Activated T-helper 9 cell treated with anti-CD3 and anti-CD28 coated beads, Interleukin-2, amount 50 U/mL, for 16 hours (primary cell): Measurements from ENCODE around the gene GSG1L.

ENCODE experiments used
- DNase-seq: peaks from one replicate; pipeline ENCODE4 v3.0.0-alpha.2; 2020; ENCODE audit warnings: low read depth

Gene GSG1L

DNA sequence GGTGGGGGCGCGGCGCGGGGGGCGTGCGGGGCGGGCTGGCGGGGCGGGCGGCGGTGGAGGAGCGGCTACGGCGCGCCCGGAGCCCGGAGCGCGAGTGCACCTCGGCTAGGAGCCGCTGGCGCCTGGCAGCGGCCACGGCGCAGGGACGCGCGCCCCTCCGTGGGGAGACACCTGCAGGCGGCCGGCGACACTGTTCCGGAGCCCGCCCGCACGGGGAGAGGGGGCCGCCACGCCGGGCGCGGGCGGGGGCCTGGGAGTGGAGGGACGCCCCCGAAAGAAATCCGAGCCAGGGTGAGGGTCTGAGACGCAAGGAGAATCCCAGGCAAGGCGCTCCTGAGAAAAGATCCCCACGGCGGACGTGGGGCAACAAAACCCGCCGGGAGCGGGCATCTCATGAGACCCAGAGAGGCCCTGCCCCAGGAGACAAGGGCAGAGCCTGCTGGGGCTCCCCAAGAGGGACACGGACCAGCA is at the start of gene GSG1L:
Gene GSG1L, minus strand, starts transcription at position 124 of the 471 bp plus-strand sequence. CDS start 290 bp downstream, outside the sequence.
- no peak for DNase-seq

DNA sequence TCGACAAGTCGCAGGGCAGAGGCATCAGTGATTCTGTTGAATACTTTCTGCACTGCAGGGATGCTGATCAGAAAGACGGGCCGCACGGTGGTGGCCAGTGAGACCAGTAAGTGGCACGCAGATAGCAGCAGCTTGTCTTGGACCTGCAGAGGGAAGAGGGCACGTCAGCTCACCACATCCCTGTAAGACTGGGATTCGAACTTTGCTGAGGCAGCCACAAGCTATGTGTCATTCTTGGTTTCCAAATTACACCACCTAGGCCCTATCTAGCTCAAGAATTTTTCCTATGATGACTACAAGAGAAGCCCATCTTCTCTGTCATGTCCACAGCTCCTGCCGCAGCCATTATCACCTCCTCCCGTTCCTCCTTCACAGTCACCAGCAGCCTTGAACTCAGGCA is 49.4 kb upstream of the GSG1L start:
- no peak for DNase-seq

DNA sequence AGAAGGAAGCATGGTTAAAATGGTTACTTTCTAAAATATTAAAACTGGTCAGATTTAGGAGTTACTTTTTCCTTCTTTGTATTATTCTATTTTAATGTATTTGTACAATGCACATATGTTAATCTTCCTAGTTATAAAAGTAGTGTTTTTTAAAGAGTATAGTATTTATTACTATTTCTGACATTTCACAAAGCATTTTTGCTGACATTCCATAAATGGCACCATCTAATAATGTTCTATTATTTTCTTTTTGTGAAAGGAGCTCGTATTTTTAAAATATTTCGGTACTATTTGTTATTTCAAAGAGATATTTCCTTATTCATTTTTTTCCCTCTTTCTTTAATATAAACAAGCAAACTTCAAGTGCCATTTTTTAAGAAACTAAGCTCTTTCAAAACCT is 47.5 kb upstream of the GSG1L start:
- no peak for DNase-seq

DNA sequence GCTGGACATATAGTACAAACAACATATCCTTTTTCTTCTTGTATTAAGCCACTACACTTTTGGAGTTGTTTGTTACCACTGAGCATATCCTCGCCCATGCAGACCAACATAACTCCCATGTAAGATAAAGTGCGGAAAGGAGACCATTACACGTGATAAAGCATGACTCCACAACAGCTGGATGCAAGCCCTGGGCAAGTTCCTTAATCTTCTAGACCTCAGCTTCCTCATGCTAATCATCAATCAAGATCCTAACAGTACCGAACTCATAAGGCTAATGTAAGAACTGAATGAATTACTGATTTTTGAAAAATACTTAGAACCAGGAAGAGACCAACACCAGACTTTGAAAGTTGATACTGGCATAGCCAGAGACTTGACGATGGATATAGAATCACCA is 47.0 kb upstream of the GSG1L start:
- DNase-seq, result no peak

DNA sequence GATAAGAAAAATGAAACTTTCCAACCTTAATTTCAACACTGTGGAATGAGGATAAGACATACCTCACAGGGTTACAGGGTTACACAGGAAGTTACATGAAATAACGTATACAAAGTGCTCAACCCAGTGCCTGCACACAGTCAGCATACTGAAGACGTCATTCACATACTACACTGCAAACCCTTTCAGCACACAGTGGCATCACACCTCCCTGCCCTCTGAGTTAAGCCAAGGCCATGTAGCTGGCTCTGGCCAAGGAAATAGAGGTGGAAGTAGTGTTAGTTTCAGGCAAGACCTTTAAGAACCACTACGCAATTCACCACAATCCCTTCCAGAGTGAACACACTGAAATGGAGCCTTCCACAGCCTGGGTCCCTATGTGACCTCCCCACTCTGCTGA is 46.6 kb upstream of the GSG1L start:
- no peak for DNase-seq

DNA sequence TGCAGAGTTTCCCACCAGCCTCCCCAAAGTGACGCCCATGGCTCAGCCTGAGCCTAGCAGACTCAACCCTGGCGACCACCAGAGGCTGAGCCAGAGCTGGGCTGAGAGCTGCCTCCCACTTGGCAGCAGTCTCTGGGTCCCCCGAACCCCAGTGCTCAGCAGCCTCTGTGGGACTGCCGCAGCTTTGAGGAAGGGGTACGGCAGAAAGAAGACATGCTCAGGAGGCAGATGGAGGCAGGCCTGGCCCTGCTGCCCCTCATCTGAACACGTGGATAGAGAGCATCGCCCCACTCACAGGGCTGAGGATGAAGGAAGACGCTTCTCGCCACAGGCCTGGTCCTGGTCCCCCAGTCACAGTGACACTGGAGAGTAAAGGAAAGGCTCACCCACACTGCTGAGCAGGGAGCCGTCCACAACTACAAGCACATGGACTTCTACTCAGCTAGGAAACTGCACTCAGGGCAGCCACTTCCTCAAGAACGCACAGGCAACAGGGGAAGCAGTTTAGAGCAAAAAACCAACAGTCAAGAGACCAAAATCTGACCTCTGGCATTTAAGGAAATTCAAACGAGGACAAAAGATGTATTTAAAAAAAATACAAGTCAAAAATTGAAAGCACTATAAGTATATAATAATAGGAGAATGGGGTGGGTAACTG is 45.2 kb upstream of the GSG1L start:
- DNase-seq, result no peak

DNA sequence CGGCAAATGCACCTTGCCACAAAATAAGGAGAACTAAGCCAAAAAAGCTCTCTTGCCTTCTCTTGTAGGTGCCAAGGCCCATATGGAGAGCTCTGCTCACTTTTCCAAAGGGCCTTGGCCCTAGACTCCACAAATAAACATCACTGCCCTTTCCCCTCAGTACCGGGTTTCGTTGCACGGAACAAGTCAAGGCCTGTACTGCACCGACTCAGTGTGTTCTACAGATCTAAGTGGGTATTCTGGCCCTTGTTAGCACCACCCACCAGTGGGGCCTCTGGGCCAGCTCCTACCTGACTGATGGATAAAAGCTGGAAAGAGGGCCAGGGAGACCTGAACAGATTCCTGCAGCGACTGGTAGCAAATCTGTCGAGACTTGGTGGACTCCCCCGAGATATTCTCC is 43.7 kb upstream of the GSG1L start:
- DNase-seq, result no peak

DNA sequence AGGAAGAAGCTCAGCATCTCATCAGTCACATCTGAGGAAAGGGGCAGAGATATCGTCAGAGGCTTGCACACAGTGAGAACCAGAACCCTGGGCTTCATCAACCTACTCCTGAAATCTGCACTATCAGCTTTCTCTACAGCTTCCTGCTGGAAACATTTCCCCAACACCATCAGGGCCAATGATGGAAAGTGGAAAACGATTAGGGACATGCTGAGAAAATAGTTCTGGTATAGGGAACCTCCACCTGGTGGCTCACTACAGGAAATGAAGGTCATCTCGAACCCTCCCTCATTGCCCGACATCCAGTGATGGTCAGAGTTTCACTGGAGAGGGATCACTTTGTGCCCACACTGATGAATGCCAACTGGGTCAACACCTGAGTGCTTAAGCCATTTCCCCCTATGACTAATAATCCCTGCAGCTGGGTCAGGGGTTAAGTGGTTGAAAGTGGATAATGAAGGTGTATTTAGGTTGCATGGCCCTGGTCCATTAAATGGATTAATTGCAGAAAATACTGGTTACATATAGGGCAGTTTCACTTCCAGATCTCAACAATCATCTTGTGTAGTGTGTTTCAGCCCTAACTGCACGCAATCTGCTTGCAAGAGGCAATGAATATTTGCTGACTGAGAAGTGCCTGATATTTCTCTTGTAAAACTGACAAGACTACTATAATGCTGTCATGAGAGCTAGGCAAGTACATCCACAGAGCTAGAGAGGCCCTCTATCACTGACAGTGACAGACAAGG is 43.1 kb upstream of the GSG1L start:
- DNase-seq, result no peak

DNA sequence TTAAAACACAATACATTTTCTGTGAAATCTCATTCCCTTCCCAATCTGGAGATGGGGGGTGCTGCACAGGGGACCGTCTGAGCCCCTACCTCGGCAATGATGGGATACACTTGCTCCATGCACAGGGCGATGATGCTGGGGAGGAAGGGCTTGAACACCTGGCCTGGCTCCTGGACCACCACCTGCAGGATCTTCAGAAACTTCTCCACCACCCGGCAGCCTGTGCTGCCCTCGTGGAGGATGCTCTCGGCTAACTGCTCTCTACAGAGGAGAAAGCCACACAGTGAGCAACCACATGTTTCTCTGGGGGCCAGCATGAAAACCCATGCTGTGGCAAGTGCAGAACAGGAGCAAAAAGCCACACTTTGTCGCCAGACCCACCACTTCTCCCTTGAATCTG is 42.4 kb upstream of the GSG1L start:
- DNase-seq, result no peak

DNA sequence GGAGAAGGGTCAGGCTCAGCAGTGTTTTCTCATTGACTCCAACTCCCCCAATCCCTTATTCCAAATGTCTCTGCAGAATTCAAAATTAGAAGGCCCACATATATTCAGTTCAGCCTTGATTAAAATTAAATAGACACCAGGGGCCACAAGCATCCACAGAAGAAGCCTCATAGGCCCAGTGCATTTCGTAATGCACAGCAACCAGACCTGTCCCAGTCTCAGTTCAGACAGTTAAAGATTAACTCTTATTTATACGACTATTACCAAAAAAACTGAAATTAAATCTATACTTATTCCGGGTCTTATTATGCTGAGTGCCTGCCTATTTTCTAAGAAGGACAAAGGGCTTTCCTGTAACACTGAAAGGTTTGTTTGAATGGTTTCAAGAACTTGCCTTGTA is 41.8 kb upstream of the GSG1L start:
- no peak for DNase-seq

DNA sequence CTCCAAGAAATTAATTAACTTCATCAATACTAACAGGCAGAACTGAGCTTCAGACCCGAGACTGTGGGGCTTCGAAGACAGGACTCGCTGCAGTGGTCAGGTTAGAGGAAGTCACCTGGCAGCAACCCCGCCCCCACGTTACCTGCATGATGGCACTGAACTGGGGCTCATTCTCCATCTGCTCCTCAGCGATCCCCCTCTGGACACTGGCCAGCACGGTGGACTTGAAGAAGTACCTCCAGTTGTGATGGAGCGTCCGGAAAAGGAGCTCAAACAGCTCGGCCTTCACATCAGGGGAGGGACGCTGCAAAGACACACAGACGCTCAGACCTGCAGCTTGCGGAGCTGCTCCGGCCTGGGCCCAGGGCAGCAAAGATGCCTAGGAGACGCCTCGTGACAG is 40.9 kb upstream of the GSG1L start:
- DNase-seq, result no peak

DNA sequence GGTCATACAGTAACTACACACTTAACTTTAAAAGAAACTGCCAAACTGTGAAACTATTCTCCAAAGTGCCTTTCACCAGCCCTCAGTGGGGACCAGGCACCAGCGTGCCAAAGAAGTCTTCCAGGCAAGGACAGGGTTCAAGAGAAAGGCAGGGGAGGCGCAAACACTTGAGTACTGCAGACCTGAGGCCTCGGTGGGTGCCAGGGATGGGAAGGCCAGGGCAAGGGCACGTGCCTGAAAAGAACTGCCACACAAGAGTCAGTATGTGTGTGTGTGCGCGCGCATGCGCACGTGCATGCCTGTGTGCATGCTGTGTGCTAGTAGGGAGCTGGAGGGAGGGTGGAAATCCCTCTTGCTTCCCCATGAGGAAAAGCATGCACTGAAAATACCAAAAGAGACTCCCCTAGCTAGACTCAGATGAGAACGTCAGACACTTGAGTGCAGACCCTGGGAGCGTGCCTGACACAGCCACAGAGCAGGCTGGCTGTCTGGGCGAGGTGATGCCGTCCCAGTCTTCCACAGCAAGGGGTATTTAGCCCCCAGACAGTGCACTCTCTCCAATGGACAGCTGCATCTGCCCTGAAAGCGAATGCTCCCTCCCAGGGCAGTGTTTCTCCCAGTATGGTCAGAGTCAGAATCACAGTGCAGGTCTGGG is 40.1 kb upstream of the GSG1L start:
- DNase-seq, result no peak

DNA sequence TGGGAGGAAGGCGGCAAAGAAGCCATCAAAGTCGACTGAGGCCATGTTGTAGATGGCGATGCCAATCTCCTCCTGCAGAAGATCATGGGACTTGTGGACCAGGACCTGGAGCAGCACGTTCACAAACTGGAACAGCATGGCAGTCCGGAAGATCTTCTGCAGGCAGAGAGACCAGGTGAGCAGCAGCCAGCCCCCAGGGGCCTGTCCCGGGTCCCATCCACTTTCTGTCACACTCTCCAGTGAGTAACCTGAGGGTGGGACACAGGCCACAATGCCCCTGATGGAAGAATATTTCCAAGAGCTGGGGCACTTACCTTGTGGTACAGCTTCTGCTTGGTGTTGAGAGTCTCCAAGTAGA is 38.0 kb upstream of the GSG1L start:
- no peak for DNase-seq

DNA sequence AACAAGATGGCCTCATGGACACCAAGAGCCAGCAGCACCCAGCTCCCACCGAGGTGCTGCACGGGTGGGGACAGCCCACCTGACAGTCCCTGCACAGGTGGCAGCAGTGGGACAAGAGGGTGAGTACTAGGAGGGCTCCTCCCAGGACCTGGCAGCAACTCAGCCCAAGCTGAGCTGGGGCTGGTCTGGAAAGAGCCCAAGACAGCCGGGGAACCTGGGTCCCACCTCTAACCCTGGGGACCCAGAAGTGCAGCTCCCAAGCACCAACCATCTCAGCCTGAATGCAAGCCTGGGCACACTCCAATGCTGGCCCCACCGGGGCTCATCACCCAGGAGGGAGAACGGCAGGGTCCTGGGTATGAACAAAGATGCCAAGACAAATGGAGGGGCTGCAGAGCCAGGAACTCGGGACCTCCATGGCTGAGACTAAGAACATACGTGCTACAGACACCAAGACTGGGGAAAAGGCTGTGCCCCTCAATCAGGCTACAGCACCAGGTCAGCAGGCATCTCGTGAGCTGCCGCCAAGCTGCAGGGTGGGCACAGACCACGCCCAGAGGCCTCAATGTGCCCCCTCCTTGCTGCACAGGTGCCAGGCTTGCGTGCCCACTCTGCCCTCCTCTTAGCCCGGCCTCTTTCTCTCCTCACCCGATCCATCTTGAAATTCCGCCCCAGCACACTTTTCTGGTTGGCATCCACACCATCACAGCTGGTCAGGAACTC is 37.5 kb upstream of the GSG1L start:
- no peak for DNase-seq

DNA sequence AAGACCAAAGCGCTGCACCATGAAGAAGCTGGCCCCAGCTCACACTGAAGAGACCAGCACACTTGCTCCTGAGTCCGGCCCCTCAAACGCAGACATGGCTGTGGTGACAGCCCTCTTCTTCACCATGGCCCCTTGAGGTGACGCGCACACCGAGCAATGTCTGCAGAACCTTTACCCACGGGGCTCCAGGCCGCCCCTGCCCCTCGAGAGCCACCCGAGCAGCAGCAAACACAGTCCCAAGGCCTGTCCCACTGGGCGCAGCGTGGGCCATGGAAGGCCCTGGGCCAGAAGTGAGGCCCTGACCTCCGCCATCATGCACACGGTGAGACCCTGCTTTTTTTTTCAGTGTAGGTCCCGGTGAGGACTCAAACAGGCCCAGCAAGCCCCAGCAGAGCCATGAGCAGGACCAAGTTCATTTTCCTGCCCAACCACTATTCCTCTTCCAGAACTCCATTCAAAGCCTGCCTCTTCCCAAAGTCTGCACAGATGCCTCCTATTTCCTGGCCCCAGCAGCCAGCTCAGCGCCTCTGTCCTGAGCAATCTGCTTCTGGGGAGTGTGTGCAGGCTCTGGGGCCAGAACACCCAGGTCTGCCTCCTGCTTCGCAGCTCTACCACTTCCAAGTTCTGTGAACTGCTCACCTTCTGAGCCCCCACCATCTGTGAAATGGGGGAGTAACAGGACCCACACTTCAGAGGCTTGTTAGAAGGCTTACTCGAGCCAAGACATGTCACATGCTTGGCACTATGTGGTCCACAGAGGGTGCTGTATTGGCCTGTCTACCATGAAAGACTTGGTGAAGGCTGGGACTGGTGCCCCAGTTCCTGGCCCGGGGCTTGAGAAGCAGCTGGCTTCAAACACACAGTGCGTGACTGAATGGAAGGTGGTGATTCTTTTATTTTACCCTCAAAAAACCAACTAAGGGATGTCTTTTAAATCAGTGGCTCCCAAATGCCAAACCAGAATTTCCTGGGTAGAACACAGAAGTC is 35.7 kb upstream of the GSG1L start:
- no peak for DNase-seq

DNA sequence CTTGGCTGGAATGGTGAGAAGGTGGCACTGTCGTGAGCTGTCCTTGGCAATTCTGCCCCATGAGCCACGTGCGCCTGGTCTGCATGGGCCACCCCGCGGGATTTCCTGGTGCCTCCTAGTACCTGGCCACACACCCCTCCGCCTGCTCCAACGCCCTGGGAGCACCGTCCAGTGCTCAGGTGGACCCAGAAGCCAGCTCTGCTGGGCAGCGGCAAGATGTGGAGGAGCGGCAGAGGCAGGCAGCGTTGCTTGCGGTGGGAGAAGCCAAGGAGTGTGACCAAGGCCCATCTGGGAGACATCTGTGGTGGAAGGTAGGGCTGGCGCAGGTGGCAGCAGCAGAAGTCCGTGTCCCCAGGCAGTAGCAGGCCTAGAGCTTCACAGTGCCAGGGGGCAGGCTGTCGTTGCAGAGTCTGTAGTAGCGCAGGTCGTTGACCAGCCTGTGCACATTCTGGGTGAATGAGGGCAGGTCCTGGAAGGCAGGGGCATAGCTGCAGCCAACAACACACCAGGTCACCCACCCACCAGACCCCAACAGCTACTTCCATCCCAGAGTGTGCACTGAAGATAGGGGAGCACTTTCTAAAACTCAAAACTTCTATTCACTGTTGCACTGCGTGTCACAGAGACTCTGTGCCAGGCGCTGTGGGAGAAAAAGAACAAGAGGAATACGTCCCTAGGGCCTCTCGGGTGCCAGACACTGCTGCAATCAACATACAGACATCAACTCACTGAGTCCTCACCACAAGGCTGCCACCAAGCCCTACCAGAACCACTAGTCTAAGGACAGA is 34.9 kb upstream of the GSG1L start:
- no peak for DNase-seq

DNA sequence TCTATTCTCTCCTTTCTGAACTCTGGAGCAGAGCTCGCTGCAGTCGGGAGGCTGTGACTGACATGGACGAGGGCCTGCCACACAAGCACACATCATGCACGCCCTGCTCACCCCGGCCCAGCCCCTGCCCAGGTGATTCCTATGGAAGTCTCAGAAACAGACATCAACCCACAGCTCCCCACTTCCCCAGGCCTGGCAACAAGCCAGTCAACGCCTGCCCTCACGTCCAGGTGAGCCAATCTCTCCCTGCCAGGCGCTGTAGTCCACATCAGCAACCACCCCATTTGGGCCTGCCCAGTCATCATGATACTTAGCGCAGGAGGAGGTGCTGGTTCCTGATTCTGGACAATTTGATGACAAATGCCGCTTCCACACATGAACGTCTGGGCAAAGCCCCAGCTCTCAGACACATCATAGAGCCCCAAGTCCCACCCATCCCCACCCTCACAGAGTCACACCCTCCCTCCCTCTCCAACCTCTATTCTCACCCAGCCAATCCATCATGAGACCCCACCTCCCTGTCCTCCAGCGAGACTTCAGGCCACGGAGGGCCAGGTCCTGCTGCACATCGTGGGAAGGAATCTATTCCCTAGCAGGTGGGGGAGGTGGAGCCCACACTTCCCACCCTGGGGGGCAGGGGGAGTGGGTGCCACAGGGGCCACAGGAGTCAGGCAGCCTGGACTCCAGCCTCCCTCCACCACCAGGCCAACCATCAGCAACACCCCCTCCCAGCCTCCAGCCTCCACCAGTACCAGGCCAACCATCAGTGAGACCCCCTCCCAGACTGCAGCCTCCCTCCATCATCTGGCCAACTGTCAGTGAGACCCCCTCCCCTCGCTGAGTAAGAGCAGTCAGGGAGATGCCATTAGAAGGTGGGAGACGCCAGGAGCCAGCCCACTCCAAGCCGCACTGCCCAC is 33.7 kb upstream of the GSG1L start:
- no peak for DNase-seq

DNA sequence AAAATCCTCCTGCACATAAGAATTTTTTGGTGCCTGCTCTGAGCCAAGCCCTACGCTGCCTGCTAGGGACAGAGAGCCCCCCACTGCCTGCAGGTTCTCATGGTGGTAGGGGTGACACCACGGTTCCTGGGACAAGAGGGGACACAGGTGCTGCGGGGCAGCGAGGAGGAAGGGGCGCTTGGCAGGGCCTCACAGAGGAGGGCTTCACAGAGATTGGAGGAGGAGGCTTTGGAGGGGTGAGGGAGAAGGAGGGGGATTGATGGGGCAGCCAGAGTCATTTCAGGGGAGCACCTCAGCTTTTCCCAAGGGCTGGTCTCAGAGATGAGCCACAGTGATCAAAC is 29.8 kb upstream of the GSG1L start:
- DNase-seq, result no peak

DNA sequence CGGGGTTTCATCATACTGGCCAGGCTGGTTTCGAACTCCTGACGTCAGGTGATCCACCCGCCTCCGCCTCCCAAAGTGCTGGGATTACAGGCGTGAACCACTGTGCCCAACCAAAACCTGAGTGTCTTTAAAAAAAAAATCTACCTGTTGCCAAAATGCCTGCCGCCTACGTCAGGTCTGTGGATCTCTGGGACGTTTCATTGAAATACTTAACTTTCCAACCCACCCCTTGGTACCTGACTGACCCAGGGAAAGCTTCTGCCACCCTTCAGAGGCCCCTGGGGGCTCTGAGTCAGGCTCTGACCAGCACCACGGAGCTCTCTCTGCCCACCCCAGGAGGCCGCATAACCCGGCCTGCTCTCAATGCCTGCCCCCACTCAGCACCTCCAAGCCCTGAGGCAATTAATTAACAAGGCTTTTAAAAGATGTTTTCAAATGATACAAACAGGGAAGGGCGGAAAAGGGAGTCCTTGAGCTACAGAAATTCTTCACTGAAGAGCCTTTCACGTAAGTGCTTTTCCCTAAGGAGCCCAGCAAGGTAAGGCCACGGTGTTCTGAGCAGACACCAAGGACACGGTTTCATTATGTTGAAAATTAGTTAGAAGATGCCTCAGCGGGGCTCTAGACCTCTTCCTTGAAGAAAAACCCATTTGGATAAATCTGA is 29.3 kb upstream of the GSG1L start:
- DNase-seq, result no peak
